Mesothelial cell of epicardium (in vitro differentiated cells): ENCODE measurements around the gene AHNAK2. TPM values are rescaled to one million over a fixed set of nuclear protein-coding genes. Genes with fewer than 3 reads are reported as not detected.

Experiments
- DNase-seq, 2 experiments: peaks; one replicate each; pipeline ENCODE4 v3.0.0; 2021; ENCODE audit warnings: low spot score in 2 of 2; ENCODE audit not compliant: unreplicated experiment in 2 of 2
- H3K27ac Mint-ChIP-seq: 2 replicates; pipeline ENCODE4 v1.8.0; 2021; ENCODE audit warnings: mixed read lengths
- H3K27me3 Mint-ChIP-seq: 2 replicates; pipeline ENCODE4 v1.8.0; 2021; ENCODE audit warnings: low read depth, mixed read lengths
- H3K36me3 Mint-ChIP-seq: 2 replicates; pipeline ENCODE4 v1.8.0; 2021; ENCODE audit warnings: mixed read lengths
- H3K4me1 Mint-ChIP-seq: 2 replicates; pipeline ENCODE4 v1.8.0; 2021; ENCODE audit warnings: mixed read lengths
- H3K4me3 Mint-ChIP-seq: 2 replicates; pipeline ENCODE4 v1.8.0; 2021; ENCODE audit warnings: mild to moderate bottlenecking, moderate library complexity, mixed read lengths
- H3K9me3 Mint-ChIP-seq: 2 replicates; pipeline ENCODE4 v1.8.0; 2021; ENCODE audit warnings: mixed read lengths
- total RNA-seq: library from RNA; stranded (reverse); gene quantifications from 3 replicates; pipeline ENCODE4 v1.2.1, GENCODE V29; 2021
- TF ChIP-seq, protein P1 (sequence below): fragments of 200-600 bp; sonication (generic); IDR thresholded peaks from one replicate; pipeline ENCODE4 v1.5.0; 2021; ENCODE audit warnings: antibody characterized with exemption; ENCODE audit not compliant: unreplicated experiment

Gene AHNAK2
- total RNA-seq, 1 donor from 2014 or later: 2.8 TPM

DNA sequence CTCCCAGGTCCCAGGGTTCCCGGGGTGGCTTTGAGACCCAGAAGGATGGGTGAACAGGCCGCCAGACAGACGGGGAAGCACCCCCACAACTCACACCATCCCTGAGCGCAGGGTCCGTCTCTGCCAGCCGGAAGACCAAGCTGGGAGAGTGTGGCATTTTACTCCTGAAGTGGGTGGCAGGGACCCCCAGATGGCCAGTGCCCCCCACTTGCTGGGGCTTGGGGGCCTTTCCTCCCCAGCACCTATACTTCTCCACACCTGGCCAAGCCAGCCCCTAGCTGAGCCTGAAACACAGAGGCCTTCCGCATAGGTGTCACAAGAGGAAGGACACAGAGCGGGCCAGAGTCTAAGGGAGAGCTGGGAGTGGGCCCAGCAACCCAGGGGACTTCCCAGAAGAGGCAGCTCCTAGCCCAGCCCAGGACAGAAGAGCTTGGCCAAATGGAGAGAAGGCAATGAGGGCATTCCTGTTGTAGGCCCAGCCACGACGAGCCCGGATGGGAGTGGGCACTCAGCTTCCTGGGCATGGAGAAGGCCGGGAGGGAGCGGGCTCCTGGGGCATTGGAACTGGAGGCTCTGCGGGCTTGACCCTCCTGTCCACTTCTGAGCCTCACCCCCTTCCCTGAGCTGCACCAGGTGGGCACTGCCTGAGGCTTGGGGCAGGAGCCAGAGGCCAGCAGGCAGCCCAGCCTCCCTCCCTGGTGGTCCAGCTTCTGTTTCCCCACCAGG, 3.3 kb downstream of the AHNAK2 start:
- Mint-ChIP-seq H3K36me3 (no peaks in the 10 kb centered on the region), H3K9me3 (no peaks in the 10 kb centered on the region), H3K27me3 (peaks cover 23% of the 10 kb centered on the region), H3K27ac (no peak overlapping the region), H3K4me3 (no peak overlapping the region), H3K4me1 (peaks cover 11% of the 10 kb centered on the region)
- no peak for DNase-seq
- TF ChIP-seq, protein P1, sequence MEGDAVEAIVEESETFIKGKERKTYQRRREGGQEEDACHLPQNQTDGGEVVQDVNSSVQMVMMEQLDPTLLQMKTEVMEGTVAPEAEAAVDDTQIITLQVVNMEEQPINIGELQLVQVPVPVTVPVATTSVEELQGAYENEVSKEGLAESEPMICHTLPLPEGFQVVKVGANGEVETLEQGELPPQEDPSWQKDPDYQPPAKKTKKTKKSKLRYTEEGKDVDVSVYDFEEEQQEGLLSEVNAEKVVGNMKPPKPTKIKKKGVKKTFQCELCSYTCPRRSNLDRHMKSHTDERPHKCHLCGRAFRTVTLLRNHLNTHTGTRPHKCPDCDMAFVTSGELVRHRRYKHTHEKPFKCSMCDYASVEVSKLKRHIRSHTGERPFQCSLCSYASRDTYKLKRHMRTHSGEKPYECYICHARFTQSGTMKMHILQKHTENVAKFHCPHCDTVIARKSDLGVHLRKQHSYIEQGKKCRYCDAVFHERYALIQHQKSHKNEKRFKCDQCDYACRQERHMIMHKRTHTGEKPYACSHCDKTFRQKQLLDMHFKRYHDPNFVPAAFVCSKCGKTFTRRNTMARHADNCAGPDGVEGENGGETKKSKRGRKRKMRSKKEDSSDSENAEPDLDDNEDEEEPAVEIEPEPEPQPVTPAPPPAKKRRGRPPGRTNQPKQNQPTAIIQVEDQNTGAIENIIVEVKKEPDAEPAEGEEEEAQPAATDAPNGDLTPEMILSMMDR: no peak

DNA sequence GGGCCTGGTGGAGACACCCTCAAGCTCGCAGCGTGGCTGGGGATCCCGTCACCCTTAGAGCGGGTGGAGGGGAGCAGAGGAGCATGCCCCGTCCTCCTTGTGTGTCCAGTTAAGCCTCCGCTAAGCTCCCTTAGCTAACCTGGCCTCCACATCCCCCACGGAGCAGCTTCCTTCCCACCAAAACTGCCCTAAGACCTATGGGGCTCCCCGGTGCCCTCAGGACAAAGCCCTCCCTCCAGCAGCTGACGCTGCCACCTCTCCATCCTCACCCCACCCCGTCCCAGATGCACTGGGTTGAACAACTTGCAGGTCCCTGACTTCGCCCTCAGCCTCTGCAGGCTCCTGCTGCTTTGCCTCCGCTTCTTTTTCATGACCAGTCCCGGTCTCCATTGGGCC, 4.0 kb downstream of the AHNAK2 start:
- H3K4me1 Mint-ChIP-seq: peaks cover 14% of the 10 kb centered on the region
- H3K27ac Mint-ChIP-seq: no peak overlapping the region
- H3K4me3 Mint-ChIP-seq: no peak overlapping the region

DNA sequence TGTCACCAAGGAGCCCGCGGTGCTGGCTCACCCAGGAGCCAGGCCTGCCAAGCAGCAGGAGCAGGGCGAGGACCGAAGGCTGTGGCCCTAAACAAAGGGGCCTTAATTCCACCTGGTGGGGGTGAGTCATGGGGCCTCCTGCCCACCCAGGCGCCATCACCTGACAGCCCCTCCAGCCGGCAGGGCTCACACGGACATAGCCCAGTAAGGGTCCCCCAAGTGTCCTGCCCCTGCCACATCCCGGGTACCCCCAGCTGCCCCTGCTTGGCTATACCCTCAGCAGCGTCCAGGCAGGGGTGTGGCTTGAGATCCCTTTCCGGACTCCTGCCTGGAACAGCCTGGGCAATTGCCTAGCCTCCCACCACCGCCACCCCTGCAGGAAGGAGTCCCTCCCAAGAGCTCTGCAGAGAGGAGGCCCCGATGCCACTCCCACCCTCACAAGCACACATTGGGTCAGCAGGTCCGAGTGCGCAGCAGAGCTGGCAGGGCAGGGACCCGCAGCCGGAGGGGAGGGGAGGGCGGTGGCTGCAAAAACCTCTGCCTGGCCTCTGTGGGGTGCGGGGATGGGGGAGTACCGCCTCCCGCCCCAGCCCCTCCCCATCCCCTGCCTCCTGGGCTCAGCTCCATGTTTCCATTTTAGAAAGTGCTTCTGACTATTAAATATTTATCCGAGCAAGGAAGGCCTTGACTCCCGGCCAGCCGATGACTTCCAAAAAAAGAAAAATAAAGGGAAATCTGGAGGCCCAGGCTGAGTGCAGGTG, 4.6 kb downstream of the AHNAK2 start:
- DNase-seq: no peak
- H3K27ac Mint-ChIP-seq: no peak overlapping the region
- no peaks in the 10 kb centered on the region for H3K36me3 Mint-ChIP-seq
- peaks cover 19% of the 10 kb centered on the region for H3K4me1 Mint-ChIP-seq
- H3K27me3 Mint-ChIP-seq: peaks cover 17% of the 10 kb centered on the region
- TF ChIP-seq, protein P1: no peak
- no peak overlapping the region for H3K4me3 Mint-ChIP-seq
- H3K9me3 Mint-ChIP-seq: no peaks in the 10 kb centered on the region

More for the DNA sequence above, 4.0 kb downstream of the AHNAK2 start:
- Mint-ChIP-seq H3K27me3 (peaks cover 21% of the 10 kb centered on the region), H3K36me3 (no peaks in the 10 kb centered on the region), H3K9me3 (no peaks in the 10 kb centered on the region)
- TF ChIP-seq, protein P1: no peak
- peak in 1 of 2 experiments; percentile 9 for DNase-seq

DNA sequence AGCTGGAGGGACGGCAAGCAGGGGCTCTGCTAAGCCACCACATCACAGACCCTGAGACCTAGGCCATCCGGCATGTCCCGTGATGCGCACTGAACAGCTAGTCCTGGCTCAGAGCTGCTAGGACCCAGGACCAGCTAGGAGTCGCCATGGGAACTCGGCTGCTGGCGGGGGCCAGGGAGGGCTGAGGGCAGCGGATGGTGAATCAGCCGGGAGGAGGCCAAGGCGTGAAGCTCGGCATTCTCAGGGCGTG, 5.1 kb downstream of the AHNAK2 start:
- peaks cover 22% of the 10 kb centered on the region for H3K4me1 Mint-ChIP-seq
- H3K36me3 Mint-ChIP-seq: no peaks in the 10 kb centered on the region
- peak in 1 of 2 experiments; percentile 19 for DNase-seq
- TF ChIP-seq, protein P1: no peak
- H3K27ac Mint-ChIP-seq: no peak overlapping the region
- peaks cover 17% of the 10 kb centered on the region for H3K27me3 Mint-ChIP-seq
- no peaks in the 10 kb centered on the region for H3K9me3 Mint-ChIP-seq
- no peak overlapping the region for H3K4me3 Mint-ChIP-seq

DNA sequence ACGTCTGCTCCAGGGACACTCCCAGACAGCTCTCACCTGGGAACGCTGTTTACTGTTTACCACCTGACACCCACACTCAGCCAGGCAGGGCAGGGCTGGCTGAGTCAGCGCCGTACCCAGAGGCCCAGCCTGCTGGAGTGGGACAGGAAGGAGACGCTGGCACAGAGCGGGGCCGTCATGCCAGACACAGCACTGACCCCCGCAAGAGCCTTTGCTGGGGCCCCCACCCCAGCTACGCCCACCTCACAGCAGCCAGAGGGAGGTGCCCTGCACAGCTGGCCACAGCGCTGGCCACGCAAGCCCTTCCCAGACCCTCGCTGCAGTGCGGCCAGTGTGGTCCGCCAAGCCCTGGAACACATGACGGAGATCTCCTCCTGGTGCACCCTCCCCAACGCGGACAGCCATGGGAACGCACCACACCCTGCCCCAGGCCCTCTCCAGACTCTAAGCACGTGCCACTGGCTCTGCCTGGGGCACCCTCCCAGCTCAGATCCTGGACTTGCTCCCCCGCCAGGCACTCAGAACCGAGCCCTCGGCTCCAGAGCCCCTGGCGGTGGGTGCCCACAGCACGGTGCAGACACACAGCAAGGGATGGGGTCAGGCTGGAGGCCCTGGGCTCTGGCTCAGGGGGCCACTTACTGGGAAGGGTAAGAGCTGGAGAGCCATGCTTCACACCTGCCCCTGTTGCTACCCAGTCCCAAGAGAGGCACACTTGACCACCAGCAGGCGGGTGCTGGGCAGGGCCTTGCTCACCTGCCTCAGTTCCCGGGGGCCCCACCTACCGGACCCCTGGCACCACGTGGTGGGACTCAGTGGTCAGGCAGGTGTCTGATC, 5.7 kb downstream of the AHNAK2 start:
- Mint-ChIP-seq H3K36me3 (no peaks in the 10 kb centered on the region), H3K4me1 (peaks cover 24% of the 10 kb centered on the region), H3K27me3 (peaks cover 15% of the 10 kb centered on the region), H3K9me3 (no peaks in the 10 kb centered on the region), H3K27ac (no peak overlapping the region), H3K4me3 (no peak overlapping the region)
- DNase-seq: no peak
- TF ChIP-seq, protein P1: no peak
